ENCODE measurements around the gene PDGFA.

GRCh38 chr7:539731-540411 lies 20.2 kb upstream of the PDGFA start:
- TF ChIP-seq EP300 (IDR thresholded peaks at IDR 0.05): no peak
- TF ChIP-seq POLR2A (IDR thresholded peaks at IDR 0.05): no peak
- no peak for TF ChIP-seq CTCF (IDR thresholded peaks at IDR 0.05)
